Colon (tissue), 2 donors: Measurements from ENCODE around the gene TRPC4AP.
"Not testable (repeated sequence)": the region's sequence is repeated elsewhere in the genome, so short reads cannot be mapped to it uniquely, and the experiment has no call there.

Source experiments
- FAIRE-seq: peaks from 2 replicates; lab custom pipeline; 2012; peaks lifted over from hg19 to GRCh38; lab: Jason Lieb, UNC
- donor health status: control.
- donor health status: control.

Gene TRPC4AP

DNA sequence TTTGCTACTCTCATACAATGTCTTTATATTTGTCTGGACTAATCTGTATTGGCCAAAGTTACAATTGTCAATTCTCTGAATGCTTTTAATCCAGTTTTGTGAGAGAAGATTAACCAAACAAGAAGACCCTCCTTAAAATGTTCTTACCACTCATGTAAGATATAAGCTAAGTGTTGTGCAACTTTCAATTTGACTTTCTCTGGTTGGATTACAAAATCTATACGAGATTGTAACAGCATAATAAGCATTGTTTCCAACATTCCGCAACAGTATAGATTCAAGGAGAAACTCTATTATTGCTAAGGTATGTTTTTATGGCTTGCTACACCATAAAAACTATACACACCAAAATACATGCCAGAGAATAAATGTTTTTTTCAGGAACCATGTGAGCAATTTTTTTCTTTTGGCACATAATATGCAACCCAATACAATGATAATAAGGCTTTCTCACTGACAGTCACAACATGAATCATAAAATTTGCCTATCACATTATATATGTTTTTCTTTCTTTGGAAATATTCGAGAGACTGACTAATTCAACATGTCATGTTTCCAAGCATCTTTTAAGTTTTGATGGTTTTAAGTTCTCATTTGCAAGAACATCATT is 12.2 kb upstream of the TRPC4AP start:
- no peak for FAIRE-seq

GRCh38 chr20:35101620-35102019 is 9.0 kb upstream of the TRPC4AP start:
- FAIRE-seq = no peak

GRCh38 chr20:35093267-35093884 is 769 bp upstream of the TRPC4AP start:
- no peak for FAIRE-seq

GRCh38 chr20:35091816-35092523 is 637 bp downstream of the TRPC4AP start:
- FAIRE-seq = no peak

- no peak for FAIRE-seq
Measured at GRCh38 chr20:35088231-35089145, 4.1 kb downstream of the TRPC4AP start.

DNA sequence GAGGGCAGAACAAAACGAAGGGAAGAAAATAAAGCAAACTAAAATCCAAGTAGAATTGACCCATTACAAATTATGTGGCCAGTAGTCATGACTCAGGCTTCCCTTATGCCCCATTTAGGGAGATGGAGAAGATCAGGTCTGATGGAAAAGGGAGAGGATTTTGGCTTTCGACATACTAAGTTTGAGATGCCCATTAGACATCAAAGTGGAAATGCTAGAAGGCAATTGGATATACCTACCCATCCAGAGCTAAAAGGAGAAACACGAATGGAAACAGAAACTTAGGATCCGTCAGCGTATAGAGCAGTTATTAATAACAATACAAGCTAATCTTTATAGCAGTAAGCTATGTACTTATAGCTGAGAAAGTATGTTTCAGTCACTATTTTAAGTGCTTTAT is 4.8 kb downstream of the TRPC4AP start:
- no peak for FAIRE-seq

DNA sequence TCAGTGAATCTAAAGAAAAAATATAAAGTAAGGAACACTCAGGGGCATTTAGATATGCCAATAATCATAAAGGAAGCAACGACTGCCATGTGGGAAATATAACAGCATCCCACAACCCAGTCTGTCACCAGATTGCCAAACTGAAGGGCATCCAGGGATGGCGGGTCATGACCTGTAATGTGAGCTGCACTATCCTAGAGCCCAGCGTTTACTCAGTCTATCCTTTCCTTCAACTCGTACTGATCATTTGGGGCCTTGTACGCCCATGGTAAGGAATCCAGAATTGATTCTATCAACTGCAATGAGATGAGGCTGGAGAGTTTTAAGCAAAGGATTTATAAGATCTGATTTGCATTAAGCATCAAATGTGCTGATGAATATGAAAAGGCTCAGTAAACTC is 5.3 kb downstream of the TRPC4AP start:
- no peak for FAIRE-seq

GRCh38 chr20:35085477-35086225 is 7.0 kb downstream of the TRPC4AP start:
- no peak for FAIRE-seq

- FAIRE-seq = no peak
Measured at GRCh38 chr20:35084998-35085397, 7.6 kb downstream of the TRPC4AP start.

- not testable (repeated sequence) for FAIRE-seq
Measured at GRCh38 chr20:35080348-35080642, 12.3 kb downstream of the TRPC4AP start.

DNA sequence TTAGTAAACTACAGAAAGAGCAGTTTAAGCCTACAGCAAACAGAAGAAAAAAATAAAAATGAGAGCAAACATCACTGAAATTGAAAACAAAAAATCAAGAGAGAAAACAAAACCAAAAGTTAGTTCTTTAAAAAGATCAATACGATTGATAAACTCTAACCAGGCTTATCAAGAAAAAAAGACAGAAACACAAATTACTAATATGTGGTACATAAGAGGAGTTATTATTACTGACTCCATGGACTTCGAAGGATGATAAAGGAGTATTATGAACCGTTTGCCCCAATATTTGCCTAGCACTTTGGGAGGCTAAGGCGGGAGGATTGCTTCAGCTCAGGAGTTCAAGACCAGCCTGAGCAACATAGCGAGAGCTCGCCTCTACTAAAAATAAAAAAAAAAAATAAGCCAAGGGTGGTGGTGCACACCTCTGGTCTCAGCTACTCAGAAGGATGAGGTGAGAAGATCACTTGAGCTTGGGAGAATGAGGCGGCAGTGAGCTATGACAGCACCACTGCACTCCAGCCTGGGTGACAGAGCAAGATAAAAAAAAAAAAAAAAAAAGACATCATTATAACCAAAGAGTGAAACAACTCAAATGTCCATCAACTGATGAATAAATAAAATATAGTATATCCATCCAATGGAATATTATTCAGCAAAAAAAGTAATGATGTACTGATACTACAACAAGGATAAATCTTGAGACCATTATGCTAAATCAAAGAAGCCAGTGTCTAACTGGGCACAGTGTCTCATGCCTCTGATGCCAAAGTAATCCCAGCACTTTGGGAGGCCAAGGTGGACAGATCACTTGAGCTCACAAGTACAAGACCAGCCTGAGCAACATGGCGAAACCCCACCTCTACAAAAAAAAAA is 12.9 kb downstream of the TRPC4AP start:
- no peak for FAIRE-seq

DNA sequence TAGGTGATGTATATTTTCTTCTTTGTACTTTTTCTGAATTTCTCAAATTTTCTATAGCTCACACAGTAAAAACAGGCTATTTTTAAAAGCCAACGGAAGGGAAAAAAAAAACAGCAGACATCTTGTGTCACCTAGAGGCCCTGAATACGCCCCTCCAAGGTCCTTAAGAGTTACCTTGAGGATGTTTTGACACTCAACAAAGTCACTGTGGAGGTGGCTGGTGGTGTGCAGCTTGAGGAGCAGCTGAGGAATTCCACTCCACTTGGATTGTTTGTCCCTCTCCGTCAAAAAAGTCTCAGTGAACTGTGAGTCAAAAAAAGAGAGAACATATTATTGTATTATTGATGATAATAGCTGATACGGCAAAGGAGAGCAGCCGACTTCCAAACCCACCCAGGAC is 14.7 kb downstream of the TRPC4AP start:
- no peak for FAIRE-seq

- FAIRE-seq = no peak
Measured at GRCh38 chr20:35077341-35077740, 15.3 kb downstream of the TRPC4AP start.

DNA sequence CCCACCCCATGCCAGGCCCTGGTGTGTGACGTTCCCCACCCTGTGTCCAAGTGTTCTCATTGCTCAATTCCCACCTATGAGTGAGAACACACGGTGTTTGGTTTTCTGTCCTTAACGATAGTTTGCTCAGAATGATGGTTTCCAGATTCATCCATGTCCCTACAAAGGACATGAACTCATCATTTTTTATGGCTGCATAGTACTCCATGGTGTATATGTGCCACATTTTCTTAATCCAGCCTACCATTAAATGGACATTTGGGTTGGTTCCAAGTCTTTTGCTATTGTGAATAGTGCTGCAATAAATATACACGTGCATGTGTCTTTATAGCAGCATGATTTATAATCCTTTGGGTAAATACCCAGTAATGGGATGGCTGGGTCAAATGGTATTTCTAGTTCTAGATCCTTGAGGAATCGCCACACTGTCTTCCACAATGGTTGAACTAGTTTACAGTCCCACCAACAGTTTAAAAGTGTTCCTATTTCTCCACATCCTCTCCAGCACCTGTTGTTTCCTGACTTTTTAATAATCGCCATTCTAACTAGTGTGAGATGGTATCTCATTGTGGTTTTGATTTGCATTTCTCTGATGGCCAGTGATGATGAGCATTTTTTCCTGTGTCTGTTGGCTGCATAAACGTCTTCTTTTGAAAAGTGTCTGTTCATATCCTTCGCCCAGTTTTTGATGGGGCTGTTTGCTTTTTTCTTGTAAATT is 21.0 kb downstream of the TRPC4AP start:
- FAIRE-seq = not testable (repeated sequence)

DNA sequence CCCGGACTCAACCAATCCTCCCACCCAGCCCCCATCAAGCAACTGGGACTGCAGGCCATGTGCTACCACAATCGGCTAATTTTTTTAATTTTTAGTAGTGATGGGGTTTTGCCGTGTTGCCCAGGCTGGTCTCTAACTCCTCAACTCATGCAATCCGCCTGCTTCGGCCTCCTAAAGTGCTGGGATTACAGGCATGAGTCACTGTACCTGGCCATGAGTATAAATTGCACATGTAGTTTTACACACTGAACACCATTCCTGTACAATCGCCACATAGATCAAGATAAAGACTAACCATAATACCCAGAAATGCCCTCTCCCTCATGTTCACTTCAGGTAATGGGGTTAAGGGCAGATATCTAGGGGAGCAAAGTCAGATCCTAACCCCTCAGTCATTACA is 26.4 kb downstream of the TRPC4AP start:
- FAIRE-seq = no peak

GRCh38 chr20:35065181-35065580 is 27.4 kb downstream of the TRPC4AP start:
- FAIRE-seq = no peak

DNA sequence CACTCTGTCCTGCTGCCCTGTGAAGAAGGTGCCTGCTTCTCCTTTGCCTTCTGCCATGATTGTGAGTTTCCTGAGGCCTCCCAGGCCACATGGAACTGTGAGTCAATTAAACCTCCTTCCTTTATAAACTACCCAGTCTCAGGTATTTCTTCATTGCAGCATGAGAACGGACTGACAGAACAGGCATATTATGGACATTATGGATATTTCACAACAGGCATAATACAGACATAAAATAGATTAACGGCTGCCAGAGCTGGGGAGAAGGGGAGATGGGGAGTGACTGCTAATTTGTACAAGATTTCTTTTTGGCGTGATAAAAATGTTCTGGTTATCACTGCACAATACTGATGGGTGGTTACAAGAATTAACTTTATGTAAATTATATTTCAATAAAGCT is 29.4 kb downstream of the TRPC4AP start:
- FAIRE-seq = no peak

DNA sequence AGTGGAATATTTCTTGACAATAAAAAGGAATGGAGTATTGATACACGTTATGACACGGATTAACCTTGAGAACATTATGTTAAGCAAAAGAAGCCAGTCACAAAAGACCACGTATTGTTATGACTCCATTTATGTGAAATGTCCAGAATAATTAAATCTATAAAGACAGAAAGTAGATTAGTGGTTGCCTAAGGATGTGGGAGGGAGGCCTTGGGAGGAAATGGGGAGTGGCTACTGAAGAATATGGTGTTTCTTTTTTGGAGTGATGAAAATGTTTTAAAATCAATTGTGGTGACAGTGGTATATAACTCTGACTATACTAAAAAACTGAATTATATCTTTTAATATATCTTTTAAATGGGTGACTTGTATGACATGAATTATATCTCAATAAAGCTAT is 30.1 kb downstream of the TRPC4AP start:
- no peak for FAIRE-seq

DNA sequence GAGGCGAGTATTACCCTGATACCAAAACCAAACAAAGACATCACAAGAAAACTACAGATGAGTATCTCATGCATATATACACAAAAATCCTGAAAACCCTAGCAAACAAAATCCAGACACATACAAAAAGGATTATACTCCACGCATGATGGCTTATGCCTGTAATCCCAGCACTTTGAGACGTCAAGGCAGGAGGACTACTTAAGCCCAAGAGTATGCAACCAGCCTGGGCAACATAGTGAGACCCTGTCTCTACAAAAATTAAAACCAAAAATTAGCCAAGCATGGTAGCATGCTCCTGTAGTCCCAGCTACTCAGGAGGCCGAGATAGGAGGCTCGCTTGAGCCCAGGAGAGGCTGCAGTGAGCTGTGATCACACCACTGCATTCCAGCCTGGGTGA is 32.4 kb downstream of the TRPC4AP start:
- FAIRE-seq = no peak

- FAIRE-seq = no peak
Measured at GRCh38 chr20:35059612-35060011, 33.0 kb downstream of the TRPC4AP start.
